ENCODE measurements around the gene SLC18B1.
"Not testable (repeated sequence)": the region's sequence is repeated elsewhere in the genome, so short reads cannot be mapped to it uniquely, and the experiment has no call there.

SLC18B1 gene

DNA sequence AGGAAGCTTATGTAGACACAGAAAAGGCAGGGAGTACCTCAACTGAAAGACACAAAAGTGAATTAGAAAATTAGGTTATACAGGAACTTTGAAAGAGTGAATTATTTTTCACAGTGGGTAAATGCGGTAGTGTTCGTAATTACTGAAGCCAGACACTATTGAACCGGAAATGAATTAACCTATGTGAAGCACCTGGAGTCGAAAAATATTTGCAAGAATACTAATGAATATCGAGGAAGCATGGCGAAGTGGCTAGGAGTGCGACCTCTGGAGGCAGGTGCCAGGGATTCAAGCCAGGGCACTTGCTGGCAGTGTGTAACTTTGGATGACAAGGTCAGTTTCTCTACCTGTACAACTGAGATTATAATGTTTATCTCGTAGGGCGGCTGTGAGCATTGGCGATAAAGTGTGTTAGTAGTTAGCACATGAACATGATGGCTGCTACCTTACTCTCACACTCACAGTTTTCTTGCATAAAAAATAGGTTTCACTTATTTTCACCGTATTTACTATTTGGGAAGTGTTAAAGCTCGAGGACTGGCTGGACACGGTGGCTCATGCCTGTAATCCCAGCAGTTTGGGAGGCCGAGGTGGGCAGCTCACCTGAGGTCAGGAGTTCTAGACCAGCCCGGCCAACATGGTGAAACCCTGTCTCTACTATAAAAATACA lies 567 bp upstream of the SLC18B1 start:
- peak; percentile 65 to 71 for DNase-seq (ENCODE audit: low read depth in 2 of 2)

DNA sequence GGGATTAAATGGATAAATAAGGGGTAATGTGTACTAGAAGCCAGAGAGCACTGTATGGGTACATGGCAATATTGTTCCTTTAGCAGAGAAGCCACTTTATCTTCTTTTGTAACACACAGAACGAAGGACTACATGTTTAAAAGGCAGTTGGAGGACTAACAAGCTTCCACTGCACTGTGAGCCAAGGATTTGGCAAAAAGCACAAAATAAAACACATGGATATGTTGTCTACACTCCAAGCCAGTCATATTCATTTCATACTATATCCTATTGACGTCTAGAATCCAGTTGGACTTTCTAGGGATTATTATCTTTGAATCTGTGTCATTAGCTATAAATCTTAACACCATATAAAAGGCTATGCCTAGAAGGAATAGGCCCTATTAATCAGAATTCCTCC lies 3.0 kb downstream of the SLC18B1 start:
- no peak for DNase-seq (ENCODE audit: low read depth in 2 of 2)

DNA sequence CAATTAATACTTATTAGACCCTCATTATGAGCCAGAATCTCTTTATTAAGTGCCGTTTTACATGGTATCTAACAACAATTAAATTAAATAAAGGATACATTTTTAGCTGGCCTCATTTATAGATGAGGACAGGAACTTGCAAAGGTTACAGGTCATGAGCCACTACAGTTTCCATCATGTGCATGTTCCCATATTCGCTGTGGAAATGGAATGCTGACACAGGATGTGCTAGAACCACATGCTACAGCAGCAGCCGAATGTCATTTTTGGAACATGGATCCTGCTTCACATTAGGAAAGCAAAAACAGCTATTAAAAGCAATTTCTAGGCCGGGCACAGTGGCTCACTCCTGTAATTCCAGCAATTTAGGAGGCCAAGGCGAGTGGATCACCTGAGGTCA lies 5.9 kb downstream of the SLC18B1 start:
- no peak for DNase-seq (ENCODE audit: low read depth in 2 of 2)

DNA sequence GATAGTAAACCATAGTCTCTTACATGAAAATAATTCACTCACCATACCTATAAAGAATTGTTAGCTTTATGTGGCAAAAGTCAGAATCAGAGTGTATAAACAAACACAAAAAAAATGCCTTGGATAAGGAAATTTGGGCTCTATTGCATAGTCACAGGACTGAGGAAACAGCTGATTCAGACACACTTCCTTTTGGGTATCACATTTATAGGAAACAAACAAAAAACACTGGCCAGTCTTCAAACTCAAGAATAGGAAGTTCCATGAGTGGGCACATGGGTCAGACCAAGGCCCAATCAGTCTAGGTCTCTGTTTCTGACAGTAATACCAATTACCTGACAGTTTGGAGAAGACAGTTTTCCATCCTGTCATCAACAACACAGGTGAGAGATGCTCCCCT lies 8.0 kb downstream of the SLC18B1 start:
- DNase-seq (ENCODE audit: low read depth in 2 of 2), result no peak

DNA sequence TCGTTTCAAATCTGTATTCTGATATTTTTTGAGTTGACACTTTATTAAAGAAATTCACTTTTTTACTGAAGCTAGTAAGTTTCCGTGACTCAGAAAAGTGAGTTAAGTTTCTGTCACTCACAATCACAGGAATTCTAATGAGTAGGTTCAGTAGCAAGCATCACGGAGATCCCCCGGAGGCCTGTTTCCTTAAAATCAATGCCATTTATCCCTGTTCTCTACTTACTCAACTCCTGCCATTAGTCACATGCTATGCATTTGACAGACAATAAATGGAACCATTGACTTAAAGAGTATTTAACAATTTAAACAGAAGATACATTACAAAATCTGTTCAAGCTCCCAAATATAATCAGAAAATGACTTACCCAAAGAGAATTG lies 9.1 kb downstream of the SLC18B1 start:
- DNase-seq (ENCODE audit: low read depth in 2 of 2), result no peak

DNA sequence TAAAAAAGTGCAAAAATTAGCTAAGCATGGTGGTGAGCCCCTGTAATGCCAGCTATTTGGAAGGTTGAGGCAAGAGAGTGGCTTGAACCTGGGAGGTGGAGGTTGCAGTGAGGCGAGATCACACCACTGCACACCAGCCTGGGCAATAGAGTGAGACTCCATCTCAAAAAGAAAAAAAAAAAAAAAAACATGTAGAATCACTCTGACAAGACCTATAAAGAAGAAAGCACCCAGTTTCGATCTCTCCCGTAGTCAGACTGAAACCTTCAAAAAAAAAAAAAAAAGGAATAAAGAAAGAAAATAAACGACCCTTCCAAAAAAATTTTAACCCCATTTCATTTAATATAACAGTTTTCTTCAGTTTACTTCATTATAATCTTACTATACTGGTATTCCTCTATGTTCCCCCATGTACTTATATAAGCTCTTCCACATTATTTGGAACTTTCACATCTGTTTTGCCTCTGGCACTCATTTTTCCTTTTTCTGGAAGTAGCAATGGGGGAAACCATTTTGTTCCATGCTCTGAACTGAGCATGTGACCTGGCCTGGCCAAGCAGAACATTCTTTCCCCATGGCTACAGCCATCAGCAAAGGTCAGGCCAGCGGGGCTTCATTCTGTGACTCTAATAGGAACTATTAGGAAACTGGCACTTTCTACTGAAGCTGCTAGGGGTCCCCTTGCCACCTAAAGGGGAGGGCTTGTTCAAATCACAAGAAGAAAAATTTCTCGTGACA lies 9.6 kb downstream of the SLC18B1 start:
- DNase-seq (ENCODE audit: low read depth in 2 of 2), result no peak

GRCh38 chr6:132785936-132786335 lies 12.5 kb downstream of the SLC18B1 start:
- no peak for DNase-seq (ENCODE audit: low read depth in 2 of 2)

GRCh38 chr6:132780770-132781371 lies 17.6 kb downstream of the SLC18B1 start:
- DNase-seq (ENCODE audit: low read depth in 2 of 2), result no peak

GRCh38 chr6:132777881-132778280 lies 20.6 kb downstream of the SLC18B1 start:
- DNase-seq (ENCODE audit: low read depth in 2 of 2), result not testable (repeated sequence)

- DNase-seq (ENCODE audit: low read depth in 2 of 2), result no peak
These were observed 30.4 kb downstream of the SLC18B1 start for GRCh38 chr6:132768051-132768517.

DNA sequence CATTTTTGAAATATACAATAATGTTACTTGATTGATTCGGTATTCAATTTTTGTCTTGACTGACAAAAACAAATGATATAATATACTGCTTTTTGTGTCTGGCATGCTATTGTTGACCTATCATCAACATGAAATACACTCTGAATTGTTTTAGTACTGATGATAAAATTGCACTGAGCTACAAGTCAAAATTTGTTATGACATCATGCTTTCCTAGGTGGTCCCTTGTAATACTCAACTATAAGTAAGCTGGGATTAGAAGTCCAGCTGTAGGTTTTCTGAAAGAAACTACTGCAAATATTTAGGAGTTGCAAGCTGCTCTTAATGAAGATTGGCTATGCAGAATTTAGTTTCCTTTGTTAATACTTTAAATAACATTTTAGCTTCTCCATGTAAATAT lies 32.9 kb downstream of the SLC18B1 start:
- no peak for DNase-seq (ENCODE audit: low read depth in 2 of 2)

DNA sequence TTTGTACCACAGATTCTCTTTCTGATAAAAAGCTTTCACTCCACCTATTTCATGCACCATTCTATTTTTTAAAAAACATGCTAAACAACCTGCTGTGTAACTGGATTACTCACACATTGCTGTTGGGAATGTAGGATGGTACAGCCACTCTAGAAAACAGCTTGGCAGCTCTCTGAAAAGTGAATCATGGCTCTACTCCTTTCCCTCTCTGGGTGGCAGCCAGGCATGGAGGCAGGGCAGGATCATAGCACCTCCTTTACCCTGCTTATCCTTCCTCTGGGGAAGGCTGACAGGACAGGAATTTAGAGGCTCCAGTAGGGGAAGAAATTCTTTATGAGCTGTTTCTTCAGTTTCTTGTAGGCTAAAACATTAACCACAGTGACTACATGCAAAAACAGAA lies 34.1 kb downstream of the SLC18B1 start:
- no peak for DNase-seq (ENCODE audit: low read depth in 2 of 2)

- peak; percentile 4 to 31 for DNase-seq (ENCODE audit: low read depth in 2 of 2)
These were observed 35.2 kb downstream of the SLC18B1 start for GRCh38 chr6:132763269-132763668.

GRCh38 chr6:132760256-132760655 lies 38.2 kb downstream of the SLC18B1 start:
- DNase-seq (ENCODE audit: low read depth in 2 of 2), result no peak

- DNase-seq (ENCODE audit: low read depth in 2 of 2), result no peak
These were observed 39.7 kb downstream of the SLC18B1 start for GRCh38 chr6:132758689-132759088.

GRCh38 chr6:132752255-132752654 lies 46.2 kb downstream of the SLC18B1 start:
- DNase-seq (ENCODE audit: low read depth in 2 of 2), result no peak

DNA sequence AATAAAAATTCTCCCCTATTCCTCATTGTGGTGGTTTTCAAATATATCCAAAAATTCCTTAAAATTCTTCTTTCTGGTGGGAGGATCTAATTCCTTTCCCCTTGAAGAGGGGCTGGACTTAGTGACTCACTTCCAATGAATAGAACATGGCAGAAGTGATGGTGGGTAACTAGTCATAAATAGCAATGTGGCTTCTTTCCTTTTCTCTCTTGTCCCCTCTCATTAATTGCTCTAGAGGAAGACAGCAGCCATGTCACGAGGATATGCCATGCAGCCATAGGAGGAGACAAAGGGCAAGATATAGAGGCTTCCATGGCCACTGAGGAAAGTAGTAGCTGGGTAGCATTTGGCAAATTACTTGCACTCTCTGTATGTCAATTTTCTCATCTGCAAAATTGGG lies 46.6 kb downstream of the SLC18B1 start:
- no peak for DNase-seq (ENCODE audit: low read depth in 2 of 2)

- no peak for DNase-seq (ENCODE audit: low read depth in 2 of 2)
These were observed 47.1 kb downstream of the SLC18B1 start for GRCh38 chr6:132751306-132751705.

GRCh38 chr6:132750455-132751248 lies 47.8 kb downstream of the SLC18B1 start:
- DNase-seq (ENCODE audit: low read depth in 2 of 2), result no peak

DNA sequence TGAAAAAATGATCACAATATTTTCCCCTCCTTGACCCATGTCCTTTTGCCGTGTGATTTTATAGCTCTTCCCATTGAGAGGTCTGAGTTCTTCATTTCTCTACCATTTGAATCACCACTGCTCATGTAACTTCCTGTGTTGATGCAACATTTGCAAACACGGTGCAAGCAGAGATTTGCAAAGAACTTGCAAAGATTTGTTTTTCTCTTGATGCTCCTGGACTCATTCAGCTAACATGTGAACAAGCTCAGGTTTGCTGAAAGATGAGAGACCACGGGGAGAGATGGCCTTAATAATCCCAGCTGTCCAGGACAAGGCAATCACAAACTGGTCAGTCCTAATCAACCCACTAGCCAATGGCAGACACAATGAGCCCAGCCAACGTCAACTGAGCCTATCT lies 49.3 kb downstream of the SLC18B1 start:
- DNase-seq (ENCODE audit: low read depth in 2 of 2), result no peak

DNA sequence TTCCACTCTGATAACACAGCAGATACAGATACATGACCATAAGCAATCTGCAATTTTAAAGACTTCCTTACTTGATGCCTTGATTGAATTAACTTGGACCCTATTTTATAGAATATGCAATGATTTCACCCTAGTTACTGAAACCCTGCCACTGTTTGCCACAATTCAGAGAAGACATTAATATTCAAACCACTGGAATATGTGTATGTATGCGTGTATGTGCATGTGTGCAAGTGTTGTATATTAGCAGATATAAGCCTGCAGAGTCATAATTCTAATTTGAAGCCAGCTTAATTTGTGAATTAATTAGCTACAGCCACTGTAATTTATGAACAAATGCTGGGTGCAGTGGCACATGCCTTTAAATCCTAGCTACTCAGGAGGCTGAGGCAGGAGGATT lies 50.0 kb downstream of the SLC18B1 start:
- no peak for DNase-seq (ENCODE audit: low read depth in 2 of 2)

GRCh38 chr6:132746048-132746447 lies 52.4 kb downstream of the SLC18B1 start:
- no peak for DNase-seq (ENCODE audit: low read depth in 2 of 2)

All from activated CD4-positive, alpha-beta T cell treated with anti-CD3 and anti-CD28 coated beads for 24 hours (primary cell).